Measurements from ENCODE around the gene PCDHB8.
"Not testable (repeated sequence)": the region's sequence is repeated elsewhere in the genome, so short reads cannot be mapped to it uniquely, and the experiment has no call there.

GRCh38 chr5:141214583-141214982, 37.0 kb downstream of the PCDHB8 start:
- not testable (repeated sequence) for TF ChIP-seq CTCF (optimal IDR thresholded peaks at IDR 0.05 in 1 of 3, IDR thresholded peaks at IDR 0.05 in 1 of 3, conservative IDR thresholded peaks at IDR 0.05 in 1 of 3; ENCODE audit: extremely low read depth in 1 of 3, insufficient read depth in 2 of 3, low read length in 3 of 3); EZH2 (IDR thresholded peaks at IDR 0.05; ENCODE audit: low read length)
